Neural crest cell (in vitro differentiated cells): ENCODE results near the gene CLRN2. TPM values are rescaled to one million over a fixed set of nuclear protein-coding genes. Genes with fewer than 3 reads are reported as not detected.

Source experiments
- DNase-seq: peaks from one replicate; pipeline ENCODE4 v3.0.0; 2021; ENCODE audit warnings: low read depth, mixed read lengths, low spot score
- H3K27ac Mint-ChIP-seq: one replicate; pipeline ENCODE4 v1.8.0; 2021; ENCODE audit warnings: mild to moderate bottlenecking, mixed read lengths; ENCODE audit not compliant: unreplicated experiment
- H3K27me3 Mint-ChIP-seq: 2 replicates; pipeline ENCODE4 v1.8.0; 2021; ENCODE audit warnings: low read depth, mild to moderate bottlenecking, mixed read lengths
- H3K36me3 Mint-ChIP-seq: 2 replicates; pipeline ENCODE4 v1.8.0; 2021; ENCODE audit warnings: low read depth, mild to moderate bottlenecking, mixed read lengths
- H3K4me1 Mint-ChIP-seq: 2 replicates; pipeline ENCODE4 v1.8.0; 2021; ENCODE audit warnings: mixed read lengths
- H3K4me3 Mint-ChIP-seq: one replicate; pipeline ENCODE4 v1.8.0; 2021; ENCODE audit warnings: mild to moderate bottlenecking, mixed read lengths
- H3K9me3 Mint-ChIP-seq: 2 replicates; pipeline ENCODE4 v1.8.0; 2021; ENCODE audit warnings: mixed read lengths
- CTCF ChIP-seq: fragments of 200-600 bp; sonication (generic); conservative IDR thresholded peaks from 2 replicates; pipeline ENCODE4 v1.5.0; 2021; ENCODE audit warnings: antibody characterized with exemption, mild to moderate bottlenecking
- total RNA-seq: library from RNA; stranded (reverse); gene quantifications from 2 replicates; pipeline ENCODE4 v1.2.1, GENCODE V29; 2021

Gene CLRN2
- total RNA-seq, 1 donor from 2014 or later, result not detected

DNA sequence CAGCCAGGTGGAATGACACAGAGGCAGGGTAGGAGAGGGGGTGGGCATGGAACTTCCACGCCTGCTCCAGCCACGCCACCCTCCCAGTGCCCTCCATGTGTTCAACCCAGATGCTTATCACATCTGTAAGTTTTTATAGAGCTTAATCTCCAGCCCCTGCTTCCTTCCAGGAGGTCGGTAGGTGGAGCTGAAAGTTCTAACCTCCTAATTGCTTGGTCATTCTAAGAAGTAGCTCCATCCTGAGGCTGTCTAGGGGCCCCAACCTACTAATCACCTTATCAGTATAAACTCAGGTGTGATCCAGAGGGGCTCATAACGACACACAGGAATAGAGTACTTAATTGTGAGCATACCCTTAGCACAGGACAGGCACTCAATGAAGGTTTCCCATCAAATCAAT, 21.3 kb upstream of the CLRN2 start:
- no peak for TF ChIP-seq CTCF
- no peak overlapping the region for H3K4me3 Mint-ChIP-seq
- H3K9me3 Mint-ChIP-seq, result no peaks in the 10 kb centered on the region
- H3K27ac Mint-ChIP-seq, result no peak overlapping the region
- peaks cover 10% of the 10 kb centered on the region for H3K36me3 Mint-ChIP-seq
- no peak for DNase-seq
- H3K27me3 Mint-ChIP-seq, result no peaks in the 10 kb centered on the region
- peaks cover 16% of the 10 kb centered on the region for H3K4me1 Mint-ChIP-seq

- no peaks in the 10 kb centered on the region for H3K9me3 Mint-ChIP-seq
- H3K4me3 Mint-ChIP-seq, result no peak overlapping the region
- no peak for DNase-seq
- H3K36me3 Mint-ChIP-seq, result peaks cover 7% of the 10 kb centered on the region
- no peaks in the 10 kb centered on the region for H3K27me3 Mint-ChIP-seq
- H3K27ac Mint-ChIP-seq, result peak overlapping the region; percentile 19
- TF ChIP-seq CTCF, result no peak
- H3K4me1 Mint-ChIP-seq, result peaks cover 16% of the 10 kb centered on the region
These were observed 20.4 kb upstream of the CLRN2 start for GRCh38 chr4:17494258-17495190.

GRCh38 chr4:17497890-17498523, 17.0 kb upstream of the CLRN2 start:
- no peak for DNase-seq
- TF ChIP-seq CTCF, result no peak
- no peak overlapping the region for H3K4me3 Mint-ChIP-seq
- peaks cover 6% of the 10 kb centered on the region for H3K36me3 Mint-ChIP-seq
- peaks cover 10% of the 10 kb centered on the region for H3K4me1 Mint-ChIP-seq
- H3K27ac Mint-ChIP-seq, result no peak overlapping the region
- H3K27me3 Mint-ChIP-seq, result no peaks in the 10 kb centered on the region
- H3K9me3 Mint-ChIP-seq, result no peaks in the 10 kb centered on the region

DNA sequence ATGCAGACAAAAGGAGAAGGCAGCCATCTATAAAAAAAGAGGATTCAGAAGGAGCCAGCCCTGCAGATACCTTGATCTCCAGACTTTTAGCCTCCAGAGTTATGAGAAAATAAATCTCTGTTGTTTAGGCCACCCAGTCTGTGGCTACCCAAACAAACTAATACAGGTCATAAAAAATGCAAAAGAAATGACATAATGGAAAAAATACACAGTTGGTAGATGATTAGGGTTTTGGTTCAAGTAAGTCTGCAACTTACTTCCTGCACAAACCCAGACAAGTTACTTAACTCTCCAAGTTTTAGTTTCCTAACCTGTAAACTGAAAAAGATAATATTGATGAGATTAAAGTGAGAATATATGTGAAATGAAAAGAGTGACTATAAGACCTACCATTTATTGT, 14.4 kb upstream of the CLRN2 start:
- Mint-ChIP-seq H3K4me3 (no peak overlapping the region), H3K27me3 (no peaks in the 10 kb centered on the region), H3K9me3 (no peaks in the 10 kb centered on the region), H3K36me3 (peaks cover 6% of the 10 kb centered on the region), H3K27ac (no peak overlapping the region), H3K4me1 (no peaks in the 10 kb centered on the region)
- DNase-seq, result no peak
- TF ChIP-seq CTCF, result no peak

GRCh38 chr4:17502756-17503155, 12.2 kb upstream of the CLRN2 start:
- Mint-ChIP-seq H3K4me3 (no peak overlapping the region), H3K4me1 (no peaks in the 10 kb centered on the region), H3K9me3 (no peaks in the 10 kb centered on the region), H3K27ac (no peak overlapping the region), H3K27me3 (no peaks in the 10 kb centered on the region), H3K36me3 (peaks cover 8% of the 10 kb centered on the region)
- no peak for DNase-seq
- TF ChIP-seq CTCF, result no peak
